BE2C (cell line): ENCODE data around the gene STMN3.

Experiments used
- DNase-seq: peaks from one replicate; pipeline ENCODE4 v3.0.0-alpha.2; 2020
- H3K27me3 ChIP-seq: fragments of 250-450 bp; sonication (Bioruptor Pico); 2 replicates; pipeline ENCODE4 v1.5.1; 2020; ENCODE audit warnings: mild to moderate bottlenecking
- H3K36me3 ChIP-seq: fragments of 250-450 bp; sonication (Bioruptor Pico); 2 replicates; pipeline ENCODE4 v1.5.1; 2020; ENCODE audit warnings: mild to moderate bottlenecking
- H3K4me1 ChIP-seq: fragments of 250-450 bp; sonication (Bioruptor Pico); 2 replicates; pipeline ENCODE4 v1.5.1; 2020
- H3K4me3 ChIP-seq: 2 replicates; pipeline ENCODE4 v1.5.1; 2011; ENCODE audit warnings: low read depth, low read length
- H3K9me3 ChIP-seq: fragments of 250-450 bp; sonication (Bioruptor Pico); 2 replicates; pipeline ENCODE4 v1.5.1; 2020
- TF ChIP-seq, protein P1 (sequence below): IDR thresholded peaks from 2 replicates; pipeline ENCODE4 v1.5.1; 2012; ENCODE audit warnings: mild to moderate bottlenecking, low read depth, low read length

Gene STMN3

DNA sequence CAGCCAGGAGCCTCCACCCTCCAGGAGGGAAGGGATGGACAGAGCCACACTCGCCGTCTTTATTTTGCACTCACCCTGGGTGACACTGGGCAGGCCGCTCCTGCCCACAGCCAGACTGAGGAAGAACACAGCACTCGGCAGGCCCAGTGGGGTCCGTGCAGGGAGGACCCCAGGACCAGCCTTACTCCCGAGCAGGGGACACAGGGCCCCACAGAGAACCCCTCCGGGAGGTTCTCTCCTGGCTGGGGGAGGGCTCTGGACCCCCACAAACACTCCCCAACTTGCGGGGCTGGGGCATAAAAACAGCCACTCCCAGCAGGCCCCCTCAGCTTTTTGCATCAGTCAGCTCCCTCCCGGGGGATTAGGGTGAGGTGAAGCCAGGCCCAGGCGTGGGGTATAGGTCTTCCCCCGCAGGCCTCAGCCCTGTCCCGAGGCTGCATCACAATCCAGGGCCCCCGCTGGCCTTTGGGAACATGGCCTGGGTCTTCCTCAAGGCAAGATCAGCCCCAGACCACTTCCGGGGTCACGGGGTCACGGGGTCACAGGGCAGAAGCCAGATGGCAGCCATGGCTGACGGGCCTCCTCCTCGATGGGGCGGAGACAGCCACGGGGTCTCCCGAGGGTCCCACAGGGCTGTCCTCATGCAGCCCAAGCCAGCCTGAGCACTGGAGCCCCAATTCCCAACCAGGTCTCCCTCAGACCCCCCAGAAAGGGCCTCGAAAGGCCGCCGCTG, 46.4 kb upstream of the STMN3 start:
- TF ChIP-seq, protein P1, sequence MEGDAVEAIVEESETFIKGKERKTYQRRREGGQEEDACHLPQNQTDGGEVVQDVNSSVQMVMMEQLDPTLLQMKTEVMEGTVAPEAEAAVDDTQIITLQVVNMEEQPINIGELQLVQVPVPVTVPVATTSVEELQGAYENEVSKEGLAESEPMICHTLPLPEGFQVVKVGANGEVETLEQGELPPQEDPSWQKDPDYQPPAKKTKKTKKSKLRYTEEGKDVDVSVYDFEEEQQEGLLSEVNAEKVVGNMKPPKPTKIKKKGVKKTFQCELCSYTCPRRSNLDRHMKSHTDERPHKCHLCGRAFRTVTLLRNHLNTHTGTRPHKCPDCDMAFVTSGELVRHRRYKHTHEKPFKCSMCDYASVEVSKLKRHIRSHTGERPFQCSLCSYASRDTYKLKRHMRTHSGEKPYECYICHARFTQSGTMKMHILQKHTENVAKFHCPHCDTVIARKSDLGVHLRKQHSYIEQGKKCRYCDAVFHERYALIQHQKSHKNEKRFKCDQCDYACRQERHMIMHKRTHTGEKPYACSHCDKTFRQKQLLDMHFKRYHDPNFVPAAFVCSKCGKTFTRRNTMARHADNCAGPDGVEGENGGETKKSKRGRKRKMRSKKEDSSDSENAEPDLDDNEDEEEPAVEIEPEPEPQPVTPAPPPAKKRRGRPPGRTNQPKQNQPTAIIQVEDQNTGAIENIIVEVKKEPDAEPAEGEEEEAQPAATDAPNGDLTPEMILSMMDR: no peak
- Histone ChIP-seq H3K9me3 (no peaks in the 10 kb centered on the region), H3K4me1 (peaks cover 44% of the 10 kb centered on the region), H3K4me3 (no peak overlapping the region), H3K36me3 (peaks cover 3% of the 10 kb centered on the region; the same call in 1 of the 2 replicates), H3K27me3 (no peaks in the 10 kb centered on the region)
- DNase-seq: peak; percentile 37

DNA sequence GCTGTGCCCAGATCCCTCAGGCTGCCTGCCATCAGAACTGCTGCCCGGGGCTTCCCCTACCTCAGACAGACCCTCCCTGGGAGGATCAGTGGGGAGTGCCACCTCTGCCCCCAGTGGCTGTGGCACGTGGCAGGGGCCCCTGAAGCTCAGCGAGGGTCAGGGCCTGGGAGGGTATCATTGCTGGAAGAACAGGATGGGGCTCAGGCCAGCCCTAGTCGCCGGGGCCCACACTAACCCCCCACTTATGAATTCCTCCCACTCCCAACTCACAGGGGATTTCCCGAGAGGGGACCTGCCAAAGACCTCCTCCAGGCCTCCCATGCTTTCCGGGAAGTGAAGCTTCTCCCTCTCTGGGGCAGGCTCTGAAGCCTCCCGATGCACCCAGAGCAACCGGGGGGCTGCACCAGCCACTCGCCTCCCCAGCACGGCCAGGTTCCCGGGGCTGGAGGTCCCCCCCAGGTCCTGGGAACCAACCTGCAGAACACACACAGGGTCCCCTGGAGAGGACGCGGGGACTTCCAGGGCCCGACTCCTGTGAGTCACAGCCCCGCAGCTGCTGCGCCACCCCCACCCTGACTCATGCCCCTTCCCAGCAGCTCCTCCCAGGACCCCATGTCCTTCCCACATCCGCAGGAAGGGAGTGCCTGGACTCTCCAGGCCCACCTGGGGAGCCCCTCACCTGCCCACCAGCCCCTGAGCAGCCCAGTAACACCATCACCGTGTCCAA, 45.7 kb upstream of the STMN3 start:
- H3K4me1 ChIP-seq: peaks cover 44% of the 10 kb centered on the region
- peak; percentile 78 for DNase-seq
- H3K36me3 ChIP-seq: no peaks in the 10 kb centered on the region
- no peaks in the 10 kb centered on the region for H3K9me3 ChIP-seq
- H3K27me3 ChIP-seq: no peaks in the 10 kb centered on the region
- TF ChIP-seq, protein P1: no peak
- no peak overlapping the region for H3K4me3 ChIP-seq

DNA sequence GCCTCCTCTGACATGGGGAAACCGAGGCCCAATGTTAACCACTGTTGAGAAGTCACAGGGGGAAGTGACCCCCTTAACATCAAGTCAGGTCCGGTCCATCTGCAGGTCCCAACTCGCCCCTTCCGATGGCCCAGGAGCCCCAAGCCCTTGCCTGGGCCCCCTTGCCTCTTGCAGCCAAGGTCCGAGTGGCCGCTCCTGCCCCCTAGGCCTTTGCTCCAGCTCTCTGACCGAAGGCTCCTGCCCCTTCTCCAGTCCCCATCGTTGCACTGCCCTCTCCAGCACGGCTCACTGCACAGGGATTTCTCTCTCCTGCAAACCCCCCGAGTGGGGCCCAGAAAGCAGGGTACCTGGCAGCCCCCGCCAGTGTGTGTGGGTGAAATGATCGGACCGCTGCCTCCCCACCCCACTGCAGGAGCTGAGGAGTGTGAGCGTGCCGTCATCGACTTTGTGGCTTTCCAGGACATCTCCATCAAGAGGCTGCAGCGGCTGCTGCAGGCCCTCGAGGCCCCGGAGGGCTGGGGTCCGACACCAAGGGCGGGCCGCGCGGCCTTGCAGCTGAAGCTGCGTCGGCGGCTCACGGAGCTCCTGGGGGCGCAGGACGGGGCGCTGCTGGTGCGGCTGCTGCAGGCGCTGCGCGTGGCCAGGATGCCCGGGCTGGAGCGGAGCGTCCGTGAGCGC, 44.8 kb upstream of the STMN3 start:
- DNase-seq: peak; percentile 61
- H3K4me3 ChIP-seq: no peak overlapping the region
- TF ChIP-seq, protein P1: no peak
- peaks cover 44% of the 10 kb centered on the region for H3K4me1 ChIP-seq
- no peaks in the 10 kb centered on the region for H3K36me3 ChIP-seq
- no peaks in the 10 kb centered on the region for H3K9me3 ChIP-seq
- H3K27me3 ChIP-seq: no peaks in the 10 kb centered on the region

DNA sequence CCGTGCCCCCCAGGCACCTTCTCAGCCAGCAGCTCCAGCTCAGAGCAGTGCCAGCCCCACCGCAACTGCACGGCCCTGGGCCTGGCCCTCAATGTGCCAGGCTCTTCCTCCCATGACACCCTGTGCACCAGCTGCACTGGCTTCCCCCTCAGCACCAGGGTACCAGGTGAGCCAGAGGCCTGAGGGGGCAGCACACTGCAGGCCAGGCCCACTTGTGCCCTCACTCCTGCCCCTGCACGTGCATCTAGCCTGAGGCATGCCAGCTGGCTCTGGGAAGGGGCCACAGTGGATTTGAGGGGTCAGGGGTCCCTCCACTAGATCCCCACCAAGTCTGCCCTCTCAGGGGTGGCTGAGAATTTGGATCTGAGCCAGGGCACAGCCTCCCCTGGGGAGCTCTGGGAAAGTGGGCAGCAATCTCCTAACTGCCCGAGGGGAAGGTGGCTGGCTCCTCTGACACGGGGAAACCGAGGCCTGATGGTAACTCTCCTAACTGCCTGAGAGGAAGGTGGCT, 44.2 kb upstream of the STMN3 start:
- Histone ChIP-seq H3K9me3 (no peaks in the 10 kb centered on the region), H3K4me3 (no peak overlapping the region), H3K27me3 (no peaks in the 10 kb centered on the region), H3K36me3 (no peaks in the 10 kb centered on the region), H3K4me1 (peaks cover 44% of the 10 kb centered on the region)
- TF ChIP-seq, protein P1: no peak
- peak; percentile 40 for DNase-seq

DNA sequence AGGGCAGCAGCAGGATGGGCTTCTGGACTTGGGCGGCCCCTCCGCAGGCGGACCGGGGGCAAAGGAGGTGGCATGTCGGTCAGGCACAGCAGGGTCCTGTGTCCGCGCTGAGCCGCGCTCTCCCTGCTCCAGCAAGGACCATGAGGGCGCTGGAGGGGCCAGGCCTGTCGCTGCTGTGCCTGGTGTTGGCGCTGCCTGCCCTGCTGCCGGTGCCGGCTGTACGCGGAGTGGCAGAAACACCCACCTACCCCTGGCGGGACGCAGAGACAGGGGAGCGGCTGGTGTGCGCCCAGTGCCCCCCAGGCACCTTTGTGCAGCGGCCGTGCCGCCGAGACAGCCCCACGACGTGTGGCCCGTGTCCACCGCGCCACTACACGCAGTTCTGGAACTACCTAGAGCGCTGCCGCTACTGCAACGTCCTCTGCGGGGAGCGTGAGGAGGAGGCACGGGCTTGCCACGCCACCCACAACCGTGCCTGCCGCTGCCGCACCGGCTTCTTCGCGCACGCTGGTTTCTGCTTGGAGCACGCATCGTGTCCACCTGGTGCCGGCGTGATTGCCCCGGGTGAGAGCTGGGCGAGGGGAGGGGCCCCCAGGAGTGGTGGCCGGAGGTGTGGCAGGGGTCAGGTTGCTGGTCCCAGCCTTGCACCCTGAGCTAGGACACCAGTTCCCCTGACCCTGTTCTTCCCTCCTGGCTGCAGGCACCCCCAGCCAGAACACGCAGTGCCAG, 43.6 kb upstream of the STMN3 start, which contains the start of gene TNFRSF6B:
Gene TNFRSF6B (plus strand): TSS at position 25 of the 729 bp plus-strand sequence. CDS start 116 bp downstream, at position 141.
- peak; percentile 55 for DNase-seq
- no peaks in the 10 kb centered on the region for H3K9me3 ChIP-seq
- H3K36me3 ChIP-seq: no peaks in the 10 kb centered on the region
- H3K4me1 ChIP-seq: peaks cover 44% of the 10 kb centered on the region
- TF ChIP-seq, protein P1: no peak
- H3K4me3 ChIP-seq: peak within 1 kb of the TSS; percentile 32
- no peaks in the 10 kb centered on the region for H3K27me3 ChIP-seq
